ENCODE data around the gene ADK. TPM values are rescaled to one million over a fixed set of nuclear protein-coding genes. Genes with fewer than 3 reads are reported as not detected.

The ADK gene
- total RNA-seq, 1 donor from 2014 or later, result 62.0 TPM

GRCh38 chr10:74541375-74541774 lies 390.4 kb downstream of the ADK start:
- Histone ChIP-seq H3K4me1 (ENCODE audit: insufficient read depth, low read length) (no peaks in the 10 kb centered on the region), H3K27me3 (ENCODE audit: insufficient read depth, low read length) (no peaks in the 10 kb centered on the region), H3K27ac (ENCODE audit: low read depth, low read length) (no peak overlapping the region), H3K9me3 (ENCODE audit: insufficient read depth, low read depth, low read length) (no peaks in the 10 kb centered on the region), H3K9ac (ENCODE audit: low read length) (no peak overlapping the region), H3K79me2 (ENCODE audit: insufficient read depth, low read length) (no peaks in the 10 kb centered on the region), H2AFZ (ENCODE audit: low read depth, low read length) (no peak overlapping the region), H3K36me3 (ENCODE audit: insufficient read depth, low read length) (no peaks in the 10 kb centered on the region), H3K4me2 (ENCODE audit: low read length) (no peak overlapping the region), H3K4me3 (ENCODE audit: insufficient read depth, low read depth, low read length) (no peak overlapping the region), H4K20me1 (ENCODE audit: insufficient read depth, low read length) (no peaks in the 10 kb centered on the region)
- H3K36me3 Mint-ChIP-seq (ENCODE audit: low read depth, unreplicated experiment), result peaks cover 1% of the 10 kb centered on the region
- DNase-seq (ENCODE audit: low read depth) (no peak), FAIRE-seq (no peak)
- no peaks in the 10 kb centered on the region for H3K9me3 Mint-ChIP-seq (ENCODE audit: unreplicated experiment)
- peaks cover 11% of the 10 kb centered on the region for H3K4me1 Mint-ChIP-seq (ENCODE audit: low read depth, unreplicated experiment)
- no peak overlapping the region for H3K27ac Mint-ChIP-seq (ENCODE audit: unreplicated experiment)
- H3K27me3 Mint-ChIP-seq (ENCODE audit: low read depth, unreplicated experiment), result no peaks in the 10 kb centered on the region
- TF ChIP-seq, protein P1, sequence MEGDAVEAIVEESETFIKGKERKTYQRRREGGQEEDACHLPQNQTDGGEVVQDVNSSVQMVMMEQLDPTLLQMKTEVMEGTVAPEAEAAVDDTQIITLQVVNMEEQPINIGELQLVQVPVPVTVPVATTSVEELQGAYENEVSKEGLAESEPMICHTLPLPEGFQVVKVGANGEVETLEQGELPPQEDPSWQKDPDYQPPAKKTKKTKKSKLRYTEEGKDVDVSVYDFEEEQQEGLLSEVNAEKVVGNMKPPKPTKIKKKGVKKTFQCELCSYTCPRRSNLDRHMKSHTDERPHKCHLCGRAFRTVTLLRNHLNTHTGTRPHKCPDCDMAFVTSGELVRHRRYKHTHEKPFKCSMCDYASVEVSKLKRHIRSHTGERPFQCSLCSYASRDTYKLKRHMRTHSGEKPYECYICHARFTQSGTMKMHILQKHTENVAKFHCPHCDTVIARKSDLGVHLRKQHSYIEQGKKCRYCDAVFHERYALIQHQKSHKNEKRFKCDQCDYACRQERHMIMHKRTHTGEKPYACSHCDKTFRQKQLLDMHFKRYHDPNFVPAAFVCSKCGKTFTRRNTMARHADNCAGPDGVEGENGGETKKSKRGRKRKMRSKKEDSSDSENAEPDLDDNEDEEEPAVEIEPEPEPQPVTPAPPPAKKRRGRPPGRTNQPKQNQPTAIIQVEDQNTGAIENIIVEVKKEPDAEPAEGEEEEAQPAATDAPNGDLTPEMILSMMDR (IDR thresholded peaks at IDR 0.05; ENCODE audit: insufficient read depth, low read depth, low read length), result no peak
- TF ChIP-seq EZH2 (IDR thresholded peaks at IDR 0.05; ENCODE audit: insufficient read depth, low read length), result no peak
- no peak overlapping the region for H3K4me3 Mint-ChIP-seq (ENCODE audit: unreplicated experiment)

GRCh38 chr10:74542077-74542476 lies 391.1 kb downstream of the ADK start:
- H3K9me3 ChIP-seq (ENCODE audit: insufficient read depth, low read depth, low read length), result no peaks in the 10 kb centered on the region
- DNase-seq (ENCODE audit: low read depth) (peak; percentile 47), FAIRE-seq (no peak)
- H4K20me1 ChIP-seq (ENCODE audit: insufficient read depth, low read length), result no peaks in the 10 kb centered on the region
- no peak overlapping the region for H3K4me2 ChIP-seq (ENCODE audit: low read length)
- no peaks in the 10 kb centered on the region for H3K9me3 Mint-ChIP-seq (ENCODE audit: unreplicated experiment)
- H3K36me3 ChIP-seq (ENCODE audit: insufficient read depth, low read length), result no peaks in the 10 kb centered on the region
- H2AFZ ChIP-seq (ENCODE audit: low read depth, low read length), result no peak overlapping the region
- no peaks in the 10 kb centered on the region for H3K27me3 ChIP-seq (ENCODE audit: insufficient read depth, low read length)
- H3K9ac ChIP-seq (ENCODE audit: low read length), result no peak overlapping the region
- H3K27me3 Mint-ChIP-seq (ENCODE audit: low read depth, unreplicated experiment), result no peaks in the 10 kb centered on the region
- H3K4me1 ChIP-seq (ENCODE audit: insufficient read depth, low read length), result no peaks in the 10 kb centered on the region
- no peak overlapping the region for H3K27ac Mint-ChIP-seq (ENCODE audit: unreplicated experiment)
- no peak overlapping the region for H3K4me3 Mint-ChIP-seq (ENCODE audit: unreplicated experiment)
- peaks cover 1% of the 10 kb centered on the region for H3K36me3 Mint-ChIP-seq (ENCODE audit: low read depth, unreplicated experiment)
- H3K79me2 ChIP-seq (ENCODE audit: insufficient read depth, low read length), result no peaks in the 10 kb centered on the region
- no peak overlapping the region for H3K4me3 ChIP-seq (ENCODE audit: insufficient read depth, low read depth, low read length)
- no peak for TF ChIP-seq EZH2 (IDR thresholded peaks at IDR 0.05; ENCODE audit: insufficient read depth, low read length)
- TF ChIP-seq, protein P1 (IDR thresholded peaks at IDR 0.05; ENCODE audit: insufficient read depth, low read depth, low read length), result no peak
- H3K4me1 Mint-ChIP-seq (ENCODE audit: low read depth, unreplicated experiment), result peaks cover 11% of the 10 kb centered on the region
- H3K27ac ChIP-seq (ENCODE audit: low read depth, low read length), result no peak overlapping the region

- no peaks in the 10 kb centered on the region for H3K27me3 Mint-ChIP-seq (ENCODE audit: low read depth, unreplicated experiment)
- Histone ChIP-seq H2AFZ (ENCODE audit: low read depth, low read length) (no peak overlapping the region), H3K36me3 (ENCODE audit: insufficient read depth, low read length) (no peaks in the 10 kb centered on the region), H3K4me2 (ENCODE audit: low read length) (no peak overlapping the region), H4K20me1 (ENCODE audit: insufficient read depth, low read length) (no peaks in the 10 kb centered on the region), H3K27me3 (ENCODE audit: insufficient read depth, low read length) (no peaks in the 10 kb centered on the region), H3K4me1 (ENCODE audit: insufficient read depth, low read length) (no peaks in the 10 kb centered on the region), H3K79me2 (ENCODE audit: insufficient read depth, low read length) (no peaks in the 10 kb centered on the region), H3K9me3 (ENCODE audit: insufficient read depth, low read depth, low read length) (no peaks in the 10 kb centered on the region), H3K9ac (ENCODE audit: low read length) (no peak overlapping the region), H3K27ac (ENCODE audit: low read depth, low read length) (no peak overlapping the region), H3K4me3 (ENCODE audit: insufficient read depth, low read depth, low read length) (no peak overlapping the region)
- H3K4me3 Mint-ChIP-seq (ENCODE audit: unreplicated experiment), result no peak overlapping the region
- H3K27ac Mint-ChIP-seq (ENCODE audit: unreplicated experiment), result no peak overlapping the region
- H3K36me3 Mint-ChIP-seq (ENCODE audit: low read depth, unreplicated experiment), result peaks cover 1% of the 10 kb centered on the region
- FAIRE-seq (no peak), DNase-seq (ENCODE audit: low read depth) (no peak)
- peaks cover 11% of the 10 kb centered on the region for H3K4me1 Mint-ChIP-seq (ENCODE audit: low read depth, unreplicated experiment)
- no peaks in the 10 kb centered on the region for H3K9me3 Mint-ChIP-seq (ENCODE audit: unreplicated experiment)
- TF ChIP-seq, protein P1 (IDR thresholded peaks at IDR 0.05; ENCODE audit: insufficient read depth, low read depth, low read length), result no peak
These were observed 392.3 kb downstream of the ADK start for GRCh38 chr10:74543276-74543675.
